GM15510 (cell line): ENCODE results near the gene ISOC2.

ENCODE experiments used
- POLR2A ChIP-seq: IDR thresholded peaks from 3 replicates; pipeline ENCODE4 v1.6.1; 2011; ENCODE audit warnings: borderline replicate concordance; ENCODE audit not compliant: insufficient read length; ENCODE audit errors: extremely low read depth

ISOC2 gene

GRCh38 chr19:55493052-55493644 is 31.7 kb upstream of the ISOC2 start:
- no peak for TF ChIP-seq POLR2A

- no peak for TF ChIP-seq POLR2A
These were observed 31.0 kb upstream of the ISOC2 start for GRCh38 chr19:55492362-55492944.

GRCh38 chr19:55491546-55492360 is 30.3 kb upstream of the ISOC2 start:
- no peak for TF ChIP-seq POLR2A

GRCh38 chr19:55490478-55491432 is 29.3 kb upstream of the ISOC2 start:
- TF ChIP-seq POLR2A: no peak

GRCh38 chr19:55489711-55490477 is 28.5 kb upstream of the ISOC2 start:
- no peak for TF ChIP-seq POLR2A

GRCh38 chr19:55488986-55489710 is 27.7 kb upstream of the ISOC2 start:
- no peak for TF ChIP-seq POLR2A

- TF ChIP-seq POLR2A: no peak
These were observed 26.7 kb upstream of the ISOC2 start, which contains the start of gene SSC5D for GRCh38 chr19:55487924-55488687. SSC5D (plus strand) TSS chr19:55488436; CDS start chr19:55488590, 154 bp downstream.

GRCh38 chr19:55486971-55487923 is 25.8 kb upstream of the ISOC2 start:
- no peak for TF ChIP-seq POLR2A

GRCh38 chr19:55486043-55486970 is 24.9 kb upstream of the ISOC2 start:
- TF ChIP-seq POLR2A: no peak

- no peak for TF ChIP-seq POLR2A
These were observed 24.1 kb upstream of the ISOC2 start for GRCh38 chr19:55485439-55486011.
